Suppressor macrophage treated with lipopolysaccharide for 1 hour (primary cell): ENCODE data around the gene SRPRB.

Source experiments
- DNase-seq, 3 donors: peaks; one replicate each; pipeline ENCODE4 v3.0.0-alpha.2; 2020 to 2022

Gene SRPRB

DNA sequence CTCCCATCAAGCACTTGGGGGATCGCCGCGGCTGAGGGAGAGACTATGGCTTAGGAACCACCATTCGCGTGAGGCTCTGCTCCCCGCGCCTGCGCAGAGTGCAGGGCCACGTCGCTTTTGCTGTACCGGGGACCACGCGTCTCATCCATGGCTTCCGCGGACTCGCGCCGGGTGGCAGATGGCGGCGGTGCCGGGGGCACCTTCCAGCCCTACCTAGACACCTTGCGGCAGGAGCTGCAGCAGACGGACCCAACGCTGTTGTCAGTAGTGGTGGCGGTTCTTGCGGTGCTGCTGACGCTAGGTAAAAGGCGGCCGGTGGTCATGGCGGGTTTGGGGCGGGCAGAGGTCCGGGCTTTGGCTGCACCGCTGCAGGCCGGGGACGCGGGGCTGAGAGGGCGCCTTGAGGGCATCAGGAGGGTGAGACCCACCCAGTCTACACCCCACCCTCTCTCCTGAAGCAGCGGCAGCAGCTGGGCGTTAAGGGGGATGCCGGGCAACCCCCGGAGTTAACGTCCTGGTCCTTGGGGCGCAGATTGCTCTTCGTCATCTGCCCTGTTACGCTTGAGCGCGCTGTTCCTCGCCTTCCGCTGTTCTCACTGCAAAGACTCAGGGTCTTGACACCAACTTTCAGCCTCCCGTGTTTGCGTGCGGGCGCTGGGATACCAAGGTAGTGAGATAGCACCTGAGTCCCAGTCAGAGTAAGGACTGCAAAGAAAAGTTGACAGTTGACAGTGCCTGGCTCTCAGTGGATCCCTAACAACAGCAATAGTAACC lies at the start of gene SRPRB:
Gene SRPRB (plus strand): TSS at position 114 of the 774 bp plus-strand sequence. CDS start 34 bp downstream, at position 148.
- peak; percentile 95 to 98 (median 97) for DNase-seq

DNA sequence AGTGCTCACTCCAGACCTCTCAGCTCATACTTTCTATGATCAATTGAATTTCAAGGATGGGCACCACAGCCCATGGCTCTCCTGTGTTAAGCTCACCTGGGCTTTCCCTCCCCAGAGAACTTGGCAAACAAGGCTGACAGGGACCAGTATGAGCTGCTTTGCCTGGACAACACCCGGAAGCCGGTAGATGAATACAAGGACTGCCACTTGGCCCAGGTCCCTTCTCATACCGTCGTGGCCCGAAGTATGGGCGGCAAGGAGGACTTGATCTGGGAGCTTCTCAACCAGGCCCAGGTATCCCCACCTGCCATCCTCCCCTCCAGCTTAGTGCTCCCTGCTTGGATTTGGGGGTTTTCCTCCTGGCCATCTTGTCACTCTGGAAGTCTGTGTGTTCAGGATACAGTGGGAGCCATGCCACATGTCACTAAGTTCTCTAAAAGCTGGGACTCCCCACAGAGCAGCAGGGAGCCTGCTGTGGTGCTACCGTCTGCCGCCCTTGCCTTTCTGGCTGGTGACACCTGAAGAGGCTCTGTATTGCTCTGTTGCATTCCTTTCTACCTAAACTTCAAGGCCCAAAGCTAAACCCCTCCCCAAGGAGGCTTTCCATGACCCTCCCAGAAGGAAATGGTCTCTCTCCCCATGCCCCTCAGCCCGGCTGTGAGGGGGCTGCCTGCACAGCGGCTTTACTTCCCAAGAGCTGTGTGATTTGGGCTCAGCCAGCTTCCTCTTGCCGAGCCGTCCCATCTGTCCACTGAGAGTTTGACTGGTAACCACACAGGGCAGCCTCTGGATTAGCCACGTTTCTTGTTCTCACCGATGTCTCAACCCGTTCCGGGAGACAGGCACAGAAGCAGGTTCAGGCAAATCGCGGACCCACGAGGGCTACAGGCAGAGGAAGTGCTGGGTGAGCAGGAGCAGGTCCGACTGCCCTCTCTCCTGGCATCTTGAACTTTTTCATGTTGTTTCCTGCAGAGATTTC lies 48.6 kb upstream of the SRPRB start:
- DNase-seq: no peak

GRCh38 chr3:133757701-133758567 lies 47.7 kb upstream of the SRPRB start:
- no peak for DNase-seq

DNA sequence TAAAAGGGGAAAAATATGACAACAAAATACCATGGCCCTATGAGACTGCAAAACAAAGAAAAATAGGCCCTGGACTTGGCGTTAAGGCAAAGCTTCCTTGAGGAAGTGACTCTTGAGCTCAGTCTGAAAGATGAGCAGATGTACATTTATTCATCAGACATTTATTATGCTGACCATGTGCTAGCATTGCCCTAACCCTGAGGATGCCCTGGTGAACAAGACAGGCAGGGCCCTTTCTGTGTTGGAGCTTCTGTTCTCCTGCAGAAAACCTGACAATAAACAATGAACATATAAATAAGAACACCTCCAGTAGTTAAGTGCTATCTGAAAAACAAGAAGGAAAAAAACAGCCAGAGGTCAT lies 47.1 kb upstream of the SRPRB start:
- no peak for DNase-seq

DNA sequence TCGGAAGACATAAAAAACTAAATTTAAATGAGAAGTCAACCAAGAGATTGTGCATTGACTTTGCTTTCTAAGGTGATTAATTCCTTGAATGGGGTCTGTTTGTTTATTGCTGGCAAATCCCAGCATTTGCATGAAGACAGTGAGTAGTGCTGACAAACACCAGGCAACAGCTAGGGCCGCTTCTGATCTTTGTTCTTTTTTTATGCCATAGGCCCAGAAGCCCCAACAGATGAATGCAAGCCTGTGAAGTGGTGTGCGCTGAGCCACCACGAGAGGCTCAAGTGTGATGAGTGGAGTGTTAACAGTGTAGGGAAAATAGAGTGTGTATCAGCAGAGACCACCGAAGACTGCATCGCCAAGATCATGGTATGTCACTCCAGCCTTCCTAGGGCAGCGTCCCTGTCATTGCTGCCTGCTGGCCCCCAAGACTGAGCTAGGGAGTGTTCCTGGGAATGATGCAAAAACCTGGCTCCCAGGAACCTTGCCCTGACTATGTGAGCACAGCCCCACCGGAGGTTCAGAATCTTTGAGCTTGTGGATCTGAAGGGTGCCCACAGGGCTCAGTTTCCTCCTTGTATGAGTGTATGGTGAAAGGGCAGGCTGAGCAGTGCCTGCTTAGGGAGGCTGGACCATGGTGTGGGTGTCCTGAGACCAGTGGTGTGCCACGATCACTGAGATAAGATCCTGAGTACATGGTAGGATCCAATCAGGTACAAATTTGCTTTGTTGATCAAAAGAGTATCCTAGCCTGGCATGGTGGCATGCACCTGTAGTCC lies 46.5 kb upstream of the SRPRB start:
- no peak for DNase-seq

DNA sequence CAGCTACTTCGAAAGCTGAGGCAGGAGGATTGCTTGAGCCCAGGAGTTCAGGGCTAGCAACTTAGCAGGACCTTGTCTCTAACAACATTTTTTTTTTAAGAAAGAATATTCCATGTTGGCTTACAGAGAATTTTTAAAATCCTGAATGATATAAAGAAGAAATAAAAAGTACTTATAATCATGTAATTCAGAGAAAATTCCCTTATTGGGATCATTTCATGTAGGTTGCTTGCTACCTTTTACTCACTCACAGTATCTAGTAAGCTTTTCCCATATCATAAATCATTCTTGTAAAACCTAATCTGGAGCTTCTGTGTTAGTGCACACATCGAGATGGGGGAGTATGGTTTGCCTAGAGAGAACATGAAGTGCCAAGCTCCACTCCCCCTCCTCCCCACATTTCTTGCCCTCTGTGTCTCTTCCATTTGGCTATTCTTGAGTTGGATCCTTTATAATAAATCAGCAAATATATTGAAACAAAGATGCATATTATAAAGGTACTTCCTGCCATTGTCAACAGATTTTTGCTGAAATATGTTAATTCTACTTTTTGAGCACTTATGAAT lies 45.8 kb upstream of the SRPRB start:
- no peak for DNase-seq

GRCh38 chr3:133760916-133761315 lies 44.7 kb upstream of the SRPRB start:
- DNase-seq: no peak

DNA sequence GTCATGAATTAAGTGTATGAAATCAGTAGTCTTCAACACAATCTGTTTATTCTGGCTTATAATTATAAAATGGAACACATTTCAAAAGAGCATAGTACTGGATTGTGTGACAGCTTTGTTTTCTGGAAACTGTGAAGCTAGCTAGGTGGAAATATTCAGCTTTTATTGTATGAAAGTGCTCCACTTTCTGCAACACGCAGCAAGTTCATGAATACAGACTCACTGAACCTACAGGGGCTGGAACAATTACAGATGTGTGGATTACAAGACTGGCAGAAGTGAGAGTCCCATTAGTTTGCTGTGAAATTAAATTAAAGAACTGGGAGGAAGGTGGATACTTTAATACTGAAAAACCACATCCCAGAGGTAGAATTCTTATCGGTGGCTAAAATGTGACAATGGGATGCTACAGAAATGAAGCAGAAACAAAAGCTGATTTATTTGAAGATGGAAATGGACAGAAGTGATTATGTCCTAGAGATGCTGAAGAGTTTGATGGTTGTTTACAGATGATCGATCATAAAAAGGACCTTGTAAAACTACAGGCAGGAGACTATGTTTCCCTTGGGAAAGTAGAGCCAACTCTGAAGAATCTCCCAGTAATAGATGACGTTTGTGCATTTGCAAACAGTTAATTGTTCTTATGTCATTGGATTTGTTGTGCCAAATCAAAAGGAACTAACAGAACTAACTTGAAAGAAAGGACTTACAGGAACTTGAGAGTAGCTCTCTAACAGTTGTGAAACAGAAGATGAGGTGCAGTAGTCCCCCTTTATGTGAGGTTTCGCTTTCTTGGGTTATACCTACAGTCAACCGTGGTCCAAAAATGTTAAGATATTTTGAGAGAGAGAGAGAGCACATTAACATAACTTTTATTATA lies 43.8 kb upstream of the SRPRB start:
- no peak for DNase-seq

DNA sequence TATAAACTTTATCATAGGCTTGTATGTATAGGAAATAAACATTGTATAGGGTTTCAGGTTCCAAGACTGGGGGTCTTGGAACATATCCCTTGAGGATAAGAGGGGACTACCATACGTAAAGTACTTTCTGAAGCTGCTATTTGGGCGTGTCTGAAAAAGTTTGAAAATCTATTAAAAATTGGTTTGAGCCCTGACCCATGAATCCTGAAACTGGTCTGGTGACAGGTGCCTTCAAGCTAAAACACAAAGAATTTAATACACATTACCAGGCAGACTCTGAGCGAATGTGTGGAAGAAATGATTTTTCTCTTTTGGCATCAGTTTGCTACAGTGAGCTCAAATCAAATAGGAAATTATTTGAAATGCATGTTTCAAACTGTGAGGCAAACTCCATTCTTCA lies 43.1 kb upstream of the SRPRB start:
- no peak for DNase-seq

GRCh38 chr3:133763797-133764683 lies 41.6 kb upstream of the SRPRB start:
- DNase-seq: peak; percentile 54 to 72 (median 67)

DNA sequence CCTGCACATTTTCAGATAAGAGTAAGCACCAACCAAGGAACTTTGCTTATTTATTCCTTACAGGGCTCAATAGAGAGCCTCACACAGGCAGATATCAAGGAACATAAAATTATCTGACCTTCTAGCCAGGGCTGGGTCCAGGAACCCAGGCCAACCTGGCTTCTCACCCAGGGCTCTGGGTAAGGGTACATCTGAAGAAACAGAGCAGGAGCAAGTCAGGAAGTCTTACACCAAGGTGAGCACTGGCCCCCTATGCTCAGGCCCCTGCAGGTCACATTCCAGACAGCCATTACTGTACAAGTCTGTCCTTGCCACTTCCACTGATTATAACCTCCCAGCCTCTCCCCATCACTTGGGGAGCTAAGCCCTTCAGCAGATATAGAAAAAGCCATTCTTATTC lies 40.4 kb upstream of the SRPRB start:
- no peak for DNase-seq

GRCh38 chr3:133767607-133768006 lies 38.0 kb upstream of the SRPRB start:
- no peak for DNase-seq

GRCh38 chr3:133769536-133769935 lies 36.1 kb upstream of the SRPRB start:
- DNase-seq: no peak

DNA sequence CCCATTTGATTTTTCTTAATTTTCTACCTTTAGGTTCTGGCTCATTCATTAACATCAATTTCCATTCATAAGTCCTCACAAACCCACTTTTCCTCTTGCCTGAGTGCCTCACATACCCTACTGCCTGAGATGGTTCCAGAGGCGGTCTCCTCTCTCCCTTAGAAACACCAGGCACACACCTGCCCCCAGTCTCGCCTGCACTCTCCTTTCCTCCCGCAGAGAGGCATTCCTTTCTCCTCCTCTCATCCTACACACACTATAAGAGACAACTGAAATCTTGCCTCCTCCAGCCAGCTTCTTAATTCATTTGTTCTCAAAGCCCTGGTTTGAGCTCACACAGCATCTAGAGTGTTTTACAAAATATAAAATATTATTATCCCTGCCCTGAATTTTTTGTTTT lies 31.9 kb upstream of the SRPRB start:
- no peak for DNase-seq

DNA sequence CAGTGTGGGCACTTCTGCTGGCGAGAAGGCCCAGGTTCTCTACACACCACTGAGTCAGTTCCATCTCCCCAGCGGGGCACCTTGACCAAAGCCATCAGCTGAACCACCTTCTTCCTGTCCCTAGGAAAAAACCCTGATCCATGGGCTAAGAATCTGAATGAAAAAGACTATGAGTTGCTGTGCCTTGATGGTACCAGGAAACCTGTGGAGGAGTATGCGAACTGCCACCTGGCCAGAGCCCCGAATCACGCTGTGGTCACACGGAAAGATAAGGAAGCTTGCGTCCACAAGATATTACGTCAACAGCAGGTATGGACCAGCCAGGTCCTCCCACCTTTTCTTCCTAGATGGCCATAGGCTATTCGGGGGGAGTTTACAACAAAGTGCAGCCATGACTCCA lies 30.3 kb upstream of the SRPRB start:
- DNase-seq: no peak

DNA sequence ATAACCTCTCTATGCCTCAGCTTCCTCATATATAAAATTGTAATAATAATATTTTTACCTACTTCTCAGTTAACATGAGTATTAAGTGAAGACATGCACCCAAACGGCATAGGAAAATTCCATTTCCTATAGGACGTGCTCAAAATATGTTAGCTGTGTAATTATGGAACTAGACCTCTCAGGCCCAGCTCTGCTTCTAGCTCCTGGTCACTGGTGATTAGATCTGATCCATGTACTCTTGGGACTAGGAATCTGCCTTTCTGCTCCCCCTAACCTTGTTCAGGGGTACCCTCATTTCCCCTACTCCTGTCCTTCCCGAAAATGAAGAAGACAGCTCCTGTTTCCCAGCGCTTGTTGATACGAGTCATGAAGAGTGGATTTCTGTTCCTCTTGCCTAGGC lies 29.8 kb upstream of the SRPRB start:
- DNase-seq: no peak

GRCh38 chr3:133776794-133777438 lies 28.7 kb upstream of the SRPRB start:
- no peak for DNase-seq

- no peak for DNase-seq
Measured at GRCh38 chr3:133777807-133778568, 27.6 kb upstream of the SRPRB start.
